Trophoblast cell (in vitro differentiated cells and primary cell): ENCODE measurements around the gene TMEM178B.

ENCODE experiments used
- DNase-seq, 2 donors: peaks; one replicate each; pipeline ENCODE4 v3.0.0-alpha.2; 2016
- H2AFZ ChIP-seq: 2 replicates; pipeline ENCODE4 v1.6.1; 2013; ENCODE audit warnings: low read length, moderate library complexity, mild to moderate bottlenecking; ENCODE audit not compliant: insufficient read depth, poor library complexity
- H2AK5ac ChIP-seq: 2 replicates; pipeline ENCODE4 v1.6.1; 2013; ENCODE audit warnings: mild to moderate bottlenecking, low read length
- H2BK120ac ChIP-seq: 2 replicates; pipeline ENCODE4 v1.6.1; 2013; ENCODE audit warnings: low read length, mild to moderate bottlenecking, moderate library complexity; ENCODE audit not compliant: insufficient read depth, poor library complexity
- H2BK12ac ChIP-seq: 2 replicates; pipeline ENCODE4 v1.6.1; 2013; ENCODE audit warnings: mild to moderate bottlenecking, low read length, moderate library complexity
- H2BK5ac ChIP-seq: 2 replicates; pipeline ENCODE4 v1.6.1; 2013; ENCODE audit warnings: low read length, low read depth, moderate library complexity, mild to moderate bottlenecking; ENCODE audit not compliant: poor library complexity
- H3K14ac ChIP-seq: 2 replicates; pipeline ENCODE4 v1.6.1; 2013; ENCODE audit warnings: mild to moderate bottlenecking, low read length
- H3K18ac ChIP-seq: 2 replicates; pipeline ENCODE4 v1.6.1; 2013; ENCODE audit warnings: mild to moderate bottlenecking, low read length
- H3K23ac ChIP-seq: 2 replicates; pipeline ENCODE4 v1.6.1; 2013; ENCODE audit warnings: low read length
- H3K27ac ChIP-seq: 2 replicates; pipeline ENCODE4 v1.5.1; 2013; ENCODE audit warnings: low read depth, mild to moderate bottlenecking, inconsistent platforms, low read length, moderate library complexity
- H3K27me3 ChIP-seq: 2 replicates; pipeline ENCODE4 v1.6.1; 2013; ENCODE audit warnings: inconsistent platforms, mild to moderate bottlenecking, low read length, moderate library complexity; ENCODE audit not compliant: insufficient read depth
- H3K36me3 ChIP-seq, 2 experiments: 1 replicate in 1 of 2; 2 replicates in 1 of 2; pipeline ENCODE4 v1.6.1; 2013; ENCODE audit warnings: low read length in 2 of 2, mild to moderate bottlenecking in 2 of 2, moderate library complexity in 1 of 2; ENCODE audit not compliant: insufficient read depth in 2 of 2, control insufficient read depth in 1 of 2
- H3K4ac ChIP-seq: 2 replicates; pipeline ENCODE4 v1.6.1; 2013; ENCODE audit warnings: low read depth, mild to moderate bottlenecking, low read length, moderate library complexity
- H3K4me1 ChIP-seq, 2 experiments: 1 replicate in 1 of 2; 2 replicates in 1 of 2; pipeline ENCODE4 v1.6.1; 2013; ENCODE audit warnings: low read length in 2 of 2, mild to moderate bottlenecking in 2 of 2, moderate library complexity in 1 of 2; ENCODE audit not compliant: insufficient read depth in 2 of 2, control insufficient read depth in 1 of 2
- H3K4me2 ChIP-seq: 2 replicates; pipeline ENCODE4 v1.6.1; 2013; ENCODE audit warnings: inconsistent platforms, mild to moderate bottlenecking, low read length, moderate library complexity
- H3K4me3 ChIP-seq: 2 replicates; pipeline ENCODE4 v1.5.1; 2013; ENCODE audit warnings: mild to moderate bottlenecking, low read depth, low read length, inconsistent platforms
- H3K79me1 ChIP-seq: one replicate; pipeline ENCODE4 v1.6.1; 2013; ENCODE audit warnings: low read length
- H3K79me2 ChIP-seq: 2 replicates; pipeline ENCODE4 v1.6.1; 2013; ENCODE audit warnings: low read length, mild to moderate bottlenecking; ENCODE audit not compliant: control insufficient read depth, insufficient read depth, poor library complexity
- H3K9ac ChIP-seq: 2 replicates; pipeline ENCODE4 v1.6.1; 2013; ENCODE audit warnings: mild to moderate bottlenecking, low read length
- H3K9me3 ChIP-seq: 2 replicates; pipeline ENCODE4 v1.6.1; 2013; ENCODE audit warnings: low read depth, mild to moderate bottlenecking, control low read depth, inconsistent platforms, low read length; ENCODE audit not compliant: insufficient read depth
- H4K12ac ChIP-seq: 2 replicates; pipeline ENCODE4 v1.6.1; 2013; ENCODE audit warnings: low read depth, mild to moderate bottlenecking, low read length, moderate library complexity
- H4K8ac ChIP-seq: 2 replicates; pipeline ENCODE4 v1.6.1; 2013; ENCODE audit warnings: low read depth, mild to moderate bottlenecking, low read length, moderate library complexity
- H4K91ac ChIP-seq: one replicate; pipeline ENCODE4 v1.6.1; 2013; ENCODE audit warnings: low read depth, mild to moderate bottlenecking, low read length, moderate library complexity
- WGBS: extraction: QIAGEN DNeasy Blood & Tissue Kit; methylation state at CpG from one replicate; pipeline ENCODE4 v1.1.7; 2013; ENCODE audit warnings: missing lambda C conversion rate; ENCODE audit not compliant: insufficient read length, insufficient coverage; ENCODE audit errors: extremely low coverage; 5-methylcytosine and 5-hydroxymethylcytosine counted together

TMEM178B gene

GRCh38 chr7:141295367-141295895, 221.6 kb downstream of the TMEM178B start:
- no peaks in the 10 kb centered on the region for H3K4me1 ChIP-seq
- H3K27me3 ChIP-seq = no peaks in the 10 kb centered on the region
- H3K18ac ChIP-seq = no peak overlapping the region
- H3K4me3 ChIP-seq = no peak overlapping the region
- no peak overlapping the region for H3K23ac ChIP-seq
- no peak overlapping the region for H4K8ac ChIP-seq
- no peak overlapping the region for H3K27ac ChIP-seq
- H3K79me1 ChIP-seq = no peaks in the 10 kb centered on the region
- no peaks in the 10 kb centered on the region for H3K79me2 ChIP-seq
- no peaks in the 10 kb centered on the region for H3K36me3 ChIP-seq
- no peak overlapping the region for H2AFZ ChIP-seq
- WGBS = no CpG with 5 or more reads among the region's 2 CpGs
- no peak for DNase-seq
- no peak overlapping the region for H2BK5ac ChIP-seq
- no peak overlapping the region for H3K4me2 ChIP-seq
- no peaks in the 10 kb centered on the region for H3K9me3 ChIP-seq
- H4K91ac ChIP-seq = no peak overlapping the region
- no peak overlapping the region for H2BK12ac ChIP-seq
- no peak overlapping the region for H2BK120ac ChIP-seq
- H3K9ac ChIP-seq = no peak overlapping the region
- no peak overlapping the region for H2AK5ac ChIP-seq
- H3K4ac ChIP-seq = no peak overlapping the region
- H3K14ac ChIP-seq = no peak overlapping the region
- H4K12ac ChIP-seq = no peak overlapping the region

GRCh38 chr7:141300816-141301215, 227.0 kb downstream of the TMEM178B start:
- Histone ChIP-seq H3K9ac (no peak overlapping the region), H4K91ac (no peak overlapping the region), H2AFZ (no peak overlapping the region), H3K23ac (no peak overlapping the region), H2BK12ac (no peak overlapping the region), H2BK5ac (no peak overlapping the region), H3K14ac (no peak overlapping the region), H3K4me1 (no peaks in the 10 kb centered on the region), H3K4me3 (no peak overlapping the region), H3K4me2 (no peak overlapping the region), H3K18ac (no peak overlapping the region), H4K8ac (no peak overlapping the region), H3K4ac (no peak overlapping the region), H3K79me2 (no peaks in the 10 kb centered on the region), H2BK120ac (no peak overlapping the region), H2AK5ac (no peak overlapping the region), H3K36me3 (no peaks in the 10 kb centered on the region), H3K27me3 (no peaks in the 10 kb centered on the region), H3K79me1 (no peaks in the 10 kb centered on the region), H3K27ac (no peak overlapping the region), H3K9me3 (no peaks in the 10 kb centered on the region), H4K12ac (no peak overlapping the region)
- DNase-seq = no peak
- WGBS = no CpG with 5 or more reads among the region's 2 CpGs

- no peak for DNase-seq
- Histone ChIP-seq H3K14ac (no peak overlapping the region), H4K12ac (no peak overlapping the region), H3K4me2 (no peak overlapping the region), H3K27me3 (no peaks in the 10 kb centered on the region), H3K18ac (no peak overlapping the region), H3K9ac (no peak overlapping the region), H3K36me3 (no peaks in the 10 kb centered on the region), H2AK5ac (no peak overlapping the region), H3K79me2 (no peaks in the 10 kb centered on the region), H2BK12ac (no peak overlapping the region), H3K9me3 (no peaks in the 10 kb centered on the region), H2BK5ac (no peak overlapping the region), H3K4me1 (no peaks in the 10 kb centered on the region), H3K4me3 (no peak overlapping the region), H4K8ac (no peak overlapping the region), H2AFZ (no peak overlapping the region), H4K91ac (no peak overlapping the region), H3K79me1 (no peaks in the 10 kb centered on the region), H3K4ac (no peak overlapping the region), H3K23ac (no peak overlapping the region), H3K27ac (no peak overlapping the region), H2BK120ac (no peak overlapping the region)
- WGBS = no CpG with 5 or more reads among the region's 8 CpGs
Measured at GRCh38 chr7:141301544-141301943, 227.7 kb downstream of the TMEM178B start.

- Histone ChIP-seq H3K36me3 (no peaks in the 10 kb centered on the region), H4K8ac (no peak overlapping the region), H3K27me3 (no peaks in the 10 kb centered on the region), H3K18ac (no peak overlapping the region), H2BK120ac (no peak overlapping the region), H3K79me2 (no peaks in the 10 kb centered on the region), H4K12ac (no peak overlapping the region), H3K4me1 (no peaks in the 10 kb centered on the region), H2BK5ac (no peak overlapping the region), H2AFZ (no peak overlapping the region), H3K23ac (no peak overlapping the region), H3K4ac (no peak overlapping the region), H2AK5ac (no peak overlapping the region), H2BK12ac (no peak overlapping the region), H3K79me1 (no peaks in the 10 kb centered on the region), H3K4me2 (no peak overlapping the region), H3K14ac (no peak overlapping the region), H3K9ac (no peak overlapping the region), H4K91ac (no peak overlapping the region), H3K27ac (no peak overlapping the region), H3K9me3 (no peaks in the 10 kb centered on the region), H3K4me3 (no peak overlapping the region)
- WGBS = no CpG with 5 or more reads among the region's 3 CpGs
- DNase-seq = no peak
Measured at GRCh38 chr7:141302617-141303016, 228.8 kb downstream of the TMEM178B start.
